AG08395 (cell line): ENCODE results near the gene DEFB124.
A peak's percentile ranks its signal among the peaks of the same experiment; 100 is the strongest.
"Not testable (repeated sequence)": the region's sequence is repeated elsewhere in the genome, so short reads cannot be mapped to it uniquely, and the experiment has no call there.

ENCODE experiments used
- DNase-seq: peaks from one replicate; pipeline ENCODE4 v3.0.0; 2012; ENCODE audit warnings: mixed read lengths, low spot score

DEFB124 gene

GRCh38 chr20:31488115-31488514 is 13.2 kb upstream of the DEFB124 start:
- DNase-seq: no peak

- DNase-seq: peak; percentile 76
Observed at GRCh38 chr20:31485450-31486339, 10.8 kb upstream of the DEFB124 start.

- no peak for DNase-seq
Observed at GRCh38 chr20:31484001-31484400, 9.1 kb upstream of the DEFB124 start.

GRCh38 chr20:31476643-31477215 is 1.8 kb upstream of the DEFB124 start:
- no peak for DNase-seq

- DNase-seq: no peak
Observed at GRCh38 chr20:31476294-31476585, 1.3 kb upstream of the DEFB124 start.

- DNase-seq: no peak
Observed at GRCh38 chr20:31475472-31476293, 756 bp upstream of the DEFB124 start.

- no peak for DNase-seq
Observed at GRCh38 chr20:31474097-31474436, 860 bp downstream of the DEFB124 start.

- no peak for DNase-seq
Observed at GRCh38 chr20:31473331-31474096, 1.4 kb downstream of the DEFB124 start.

GRCh38 chr20:31472395-31473330 is 2.3 kb downstream of the DEFB124 start:
- peak; percentile 38 for DNase-seq

GRCh38 chr20:31470946-31471345 is 4.0 kb downstream of the DEFB124 start:
- not testable (repeated sequence) for DNase-seq

GRCh38 chr20:31454361-31454760 is 20.6 kb downstream of the DEFB124 start:
- DNase-seq: no peak

- no peak for DNase-seq
Observed at GRCh38 chr20:31452575-31452974, 22.4 kb downstream of the DEFB124 start.

GRCh38 chr20:31449511-31450414 is 25.2 kb downstream of the DEFB124 start:
- DNase-seq: no peak

- no peak for DNase-seq
Observed at GRCh38 chr20:31446084-31446819, 28.7 kb downstream of the DEFB124 start.

GRCh38 chr20:31440012-31440659 is 34.8 kb downstream of the DEFB124 start, which contains the start of gene DEFB123:
Gene DEFB123, plus strand, starts transcription at chr20:31440632. Its CDS starts 67 bp downstream, at chr20:31440699.
- no peak for DNase-seq

GRCh38 chr20:31430568-31431115 is 44.3 kb downstream of the DEFB124 start:
- no peak for DNase-seq

- not testable (repeated sequence) for DNase-seq
Observed at GRCh38 chr20:31427576-31427975, 47.4 kb downstream of the DEFB124 start.

- DNase-seq: not testable (repeated sequence)
Observed at GRCh38 chr20:31426891-31427551, 47.9 kb downstream of the DEFB124 start.
